Esophagus (tissue), 2 donors: Measurements from ENCODE around the gene VCX2. TPM values are rescaled to one million over a fixed set of nuclear protein-coding genes. Genes with fewer than 3 reads are reported as not detected.
"Not testable (repeated sequence)": the region's sequence is repeated elsewhere in the genome, so short reads cannot be mapped to it uniquely, and the experiment has no call there.

Source experiments
- H3K27ac ChIP-seq, 2 donors: one replicate each; pipeline ENCODE4 v1.5.1; 2013; ENCODE audit warnings: low read depth in 2 of 2, mild to moderate bottlenecking in 2 of 2, inconsistent platforms in 1 of 2, low read length in 1 of 2, moderate library complexity in 1 of 2
- H3K27me3 ChIP-seq, 2 donors: one replicate each; pipeline ENCODE4 v1.6.1; 2013; ENCODE audit warnings: low read length in 2 of 2, control low read depth in 1 of 2, mild to moderate bottlenecking in 1 of 2; ENCODE audit not compliant: insufficient read depth in 2 of 2, control insufficient read depth in 1 of 2
- H3K36me3 ChIP-seq, 2 donors: one replicate each; pipeline ENCODE4 v1.6.1; 2013; ENCODE audit warnings: low read length in 1 of 2; ENCODE audit not compliant: control insufficient read depth in 2 of 2, insufficient read depth in 2 of 2
- H3K4me1 ChIP-seq, 2 donors: one replicate each; pipeline ENCODE4 v1.6.1; 2013; ENCODE audit warnings: low read length in 1 of 2; ENCODE audit not compliant: control insufficient read depth in 2 of 2, insufficient read depth in 2 of 2
- H3K4me3 ChIP-seq, 2 donors: one replicate each; pipeline ENCODE4 v1.5.1; 2013; ENCODE audit warnings: low read length in 2 of 2, mild to moderate bottlenecking in 2 of 2, low read depth in 1 of 2, moderate library complexity in 1 of 2
- H3K9me3 ChIP-seq, 2 donors: one replicate each; pipeline ENCODE4 v1.6.1; 2013; ENCODE audit warnings: mild to moderate bottlenecking in 2 of 2, low read depth in 1 of 2, low read length in 1 of 2, moderate library complexity in 1 of 2; ENCODE audit not compliant: control insufficient read depth in 2 of 2, insufficient read depth in 1 of 2
- WGBS, 2 donors: extraction: QIAGEN DNeasy Blood & Tissue Kit; methylation state at CpG; one replicate each; pipeline ENCODE4 v1.1.7; 2013; 5-methylcytosine and 5-hydroxymethylcytosine counted together
- polyA plus RNA-seq, 2 donors: library from polyadenylated mRNA; stranded (reverse); fragments of 200-250 nt; gene quantifications; one replicate each; pipeline ENCODE4 v1.2.3, GENCODE V29; 2013
- donor health status: healthy with polysubstance abuse.
- donor health status: Bipolar disorder and iron deficiency.

VCX2 gene
- polyA plus RNA-seq, 2 donors: not detected

GRCh38 chrX:8189096-8189830 lies 18.2 kb upstream of the VCX2 start:
- H3K27me3 ChIP-seq: no peaks in the 10 kb centered on the region
- WGBS, 2 donors: 54 to 78% methylated on average over 6 of the region's 6 CpGs
- H3K4me3 ChIP-seq: no peak overlapping the region
- H3K9me3 ChIP-seq: no peaks in the 10 kb centered on the region
- H3K36me3 ChIP-seq: no peaks in the 10 kb centered on the region
- H3K4me1 ChIP-seq: no peaks in the 10 kb centered on the region
- no peak overlapping the region for H3K27ac ChIP-seq

- no peaks in the 10 kb centered on the region for H3K9me3 ChIP-seq
- WGBS, 2 donors: 64 to 80% methylated on average over 1 of the region's 1 CpG
- no peaks in the 10 kb centered on the region for H3K4me1 ChIP-seq
- H3K27ac ChIP-seq: no peak overlapping the region
- H3K36me3 ChIP-seq: no peaks in the 10 kb centered on the region
- no peaks in the 10 kb centered on the region for H3K27me3 ChIP-seq
- H3K4me3 ChIP-seq: no peak overlapping the region
These were observed 12.3 kb upstream of the VCX2 start for GRCh38 chrX:8183346-8183745.

- H3K36me3 ChIP-seq: no peaks in the 10 kb centered on the region
- no peaks in the 10 kb centered on the region for H3K9me3 ChIP-seq
- no peak overlapping the region for H3K4me3 ChIP-seq
- H3K27ac ChIP-seq: no peak overlapping the region
- H3K4me1 ChIP-seq: no peaks in the 10 kb centered on the region
- no peaks in the 10 kb centered on the region for H3K27me3 ChIP-seq
- 14 to 31% methylated on average over 1 of the region's 1 CpG for whole genome bisulfite sequencing, 2 donors
These were observed 8.6 kb upstream of the VCX2 start for GRCh38 chrX:8179656-8180055.

- H3K27ac ChIP-seq, H3K4me1 ChIP-seq, H3K36me3 ChIP-seq, H3K27me3 ChIP-seq, H3K9me3 ChIP-seq, H3K4me3 ChIP-seq: not testable (repeated sequence)
- 63 to 76% methylated on average over 7 of the region's 7 CpGs for WGBS, 2 donors
These were observed 17.1 kb downstream of the VCX2 start for GRCh38 chrX:8154011-8154410.

- Histone ChIP-seq H3K4me1 (no peaks in the 10 kb centered on the region), H3K9me3 (peaks cover 0 to 5% of the 10 kb centered on the region in 2 donors), H3K27ac (no peak overlapping the region), H3K36me3 (no peaks in the 10 kb centered on the region), H3K27me3 (no peaks in the 10 kb centered on the region), H3K4me3 (no peak overlapping the region)
- whole genome bisulfite sequencing, 2 donors: 38 to 55% methylated on average over 4 of the region's 4 CpGs
These were observed 23.8 kb downstream of the VCX2 start for GRCh38 chrX:8147226-8147625.

GRCh38 chrX:8144925-8145324 lies 26.1 kb downstream of the VCX2 start:
- Histone ChIP-seq H3K9me3 (peaks cover 0 to 5% of the 10 kb centered on the region in 2 donors), H3K4me3 (no peak overlapping the region), H3K27me3 (no peaks in the 10 kb centered on the region), H3K27ac (no peak overlapping the region), H3K4me1 (no peaks in the 10 kb centered on the region), H3K36me3 (no peaks in the 10 kb centered on the region)
- WGBS, 2 donors: 95% methylated on average over 24 of the region's 24 CpGs

- Histone ChIP-seq H3K36me3 (no peaks in the 10 kb centered on the region), H3K27me3 (no peaks in the 10 kb centered on the region), H3K27ac (no peak overlapping the region), H3K4me1 (no peaks in the 10 kb centered on the region), H3K4me3 (no peak overlapping the region), H3K9me3 (peaks cover 0 to 5% of the 10 kb centered on the region in 2 donors)
- 78 to 88% methylated on average over 3 of the region's 3 CpGs for WGBS, 2 donors
These were observed 29.2 kb downstream of the VCX2 start for GRCh38 chrX:8141896-8142295.

- Histone ChIP-seq H3K9me3 (peaks cover 0 to 5% of the 10 kb centered on the region in 2 donors), H3K36me3 (no peaks in the 10 kb centered on the region), H3K4me1 (no peaks in the 10 kb centered on the region), H3K27ac (no peak overlapping the region), H3K27me3 (no peaks in the 10 kb centered on the region), H3K4me3 (no peak overlapping the region)
- 88 to 90% methylated on average over 10 of the region's 10 CpGs for WGBS, 2 donors
These were observed 29.9 kb downstream of the VCX2 start for GRCh38 chrX:8140986-8141744.

- Histone ChIP-seq H3K36me3 (no peaks in the 10 kb centered on the region), H3K4me1 (no peaks in the 10 kb centered on the region), H3K9me3 (peaks cover 0 to under 1% of the 10 kb centered on the region in 2 donors), H3K27ac (no peak overlapping the region), H3K27me3 (no peaks in the 10 kb centered on the region), H3K4me3 (no peak overlapping the region)
- 18 to 52% methylated on average over 4 of the region's 4 CpGs for WGBS, 2 donors
These were observed 31.4 kb downstream of the VCX2 start for GRCh38 chrX:8139716-8140115.

- H3K4me3 ChIP-seq: no peak overlapping the region
- no peaks in the 10 kb centered on the region for H3K27me3 ChIP-seq
- H3K4me1 ChIP-seq: no peaks in the 10 kb centered on the region
- 80 to 85% methylated on average over 5 of the region's 5 CpGs for WGBS, 2 donors
- no peak overlapping the region for H3K27ac ChIP-seq
- no peaks in the 10 kb centered on the region for H3K9me3 ChIP-seq
- no peaks in the 10 kb centered on the region for H3K36me3 ChIP-seq
These were observed 32.8 kb downstream of the VCX2 start for GRCh38 chrX:8138252-8138651.
